GM19397 (cell line): ENCODE results near the gene ARMH1.
"Not testable (repeated sequence)": the region's sequence is repeated elsewhere in the genome, so short reads cannot be mapped to it uniquely, and the experiment has no call there.

ENCODE experiments used
- ATAC-seq: cut with Tn5 transposase; IDR thresholded peaks from one replicate; pipeline ENCODE4 v1.9.1; 2021; ENCODE audit warnings: mild to moderate bottlenecking, moderate library complexity; ENCODE audit not compliant: unreplicated experiment

Gene ARMH1

GRCh38 chr1:44664730-44665370, 9.7 kb upstream of the ARMH1 start:
- ATAC-seq = no peak

- not testable (repeated sequence) for ATAC-seq
Measured at GRCh38 chr1:44666719-44667118, 7.8 kb upstream of the ARMH1 start.

DNA sequence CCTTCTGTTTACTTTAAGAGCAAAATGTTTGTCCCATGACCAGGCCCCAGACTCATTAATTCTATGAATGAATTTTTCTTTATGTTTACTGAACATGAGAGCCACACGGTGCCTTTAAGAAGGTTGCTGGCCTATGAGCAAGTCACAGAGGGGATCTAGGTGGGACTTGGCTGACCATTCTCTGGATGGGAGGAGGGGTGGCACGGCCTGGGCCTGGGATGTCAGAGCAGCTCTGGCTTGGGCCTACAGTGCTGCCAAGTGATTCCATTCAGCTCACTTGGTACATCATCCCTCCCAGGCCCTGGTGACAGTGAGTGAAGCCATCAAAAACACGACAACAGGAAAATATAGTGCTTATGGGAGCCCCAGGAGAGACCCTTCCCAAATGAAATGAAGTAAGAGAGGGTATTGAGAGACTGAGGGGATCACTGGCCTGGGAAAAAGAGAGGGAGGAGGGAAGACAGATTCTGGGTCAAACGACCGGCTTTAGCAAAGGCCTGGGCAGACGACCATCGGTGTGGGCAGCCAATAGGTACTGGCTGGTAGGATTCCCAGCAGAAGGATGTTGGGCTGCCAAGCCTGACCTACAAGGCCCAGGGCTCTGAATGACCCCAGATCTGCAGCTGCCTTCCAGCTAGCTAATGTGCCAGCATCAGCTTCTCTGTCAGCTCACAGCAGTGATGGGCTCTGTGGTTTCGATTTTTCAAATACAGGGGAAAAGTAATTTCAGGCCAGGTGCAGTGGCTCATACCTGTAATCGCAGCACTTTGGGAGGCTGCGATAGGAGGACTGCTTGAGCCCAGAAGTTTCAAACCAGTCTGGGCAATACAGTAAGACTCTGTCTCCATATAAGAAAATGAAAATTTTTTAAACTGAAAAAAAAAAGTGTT, 3.5 kb upstream of the ARMH1 start:
- ATAC-seq = no peak

DNA sequence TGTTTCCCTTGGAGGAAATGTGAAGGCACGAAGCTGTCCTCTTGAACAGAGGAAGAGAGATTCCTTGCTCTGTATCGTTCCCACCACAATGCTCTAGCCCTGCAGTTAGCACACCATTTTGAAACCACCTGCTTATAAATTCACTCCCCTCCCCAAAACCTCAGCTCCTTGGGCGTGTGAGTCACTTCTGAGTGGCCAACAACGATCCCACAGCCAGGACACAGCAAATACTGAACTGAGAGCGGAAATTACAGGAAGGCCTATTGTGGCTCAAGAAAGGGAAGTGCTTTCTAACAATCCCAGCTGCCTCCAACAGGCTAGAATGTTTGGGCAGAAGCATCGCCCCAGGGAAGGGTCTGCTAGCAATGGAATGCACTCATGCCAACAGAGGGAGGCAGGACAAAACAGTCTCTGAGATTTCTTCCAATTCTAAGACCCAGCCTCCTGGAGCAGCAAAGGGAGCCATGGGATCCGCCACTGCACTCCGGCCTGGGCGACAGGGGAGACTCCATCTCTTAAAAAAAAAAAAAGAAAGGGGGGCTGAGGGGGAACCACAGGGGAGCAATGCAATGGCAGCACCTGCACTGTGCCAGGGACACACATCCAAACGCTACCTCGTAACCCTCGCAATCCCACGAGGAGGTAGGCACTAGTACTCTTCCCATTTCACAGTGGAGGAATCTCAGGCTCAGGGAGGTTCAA, 2.1 kb upstream of the ARMH1 start:
- no peak for ATAC-seq

- ATAC-seq = no peak
Measured at GRCh38 chr1:44672961-44673674, 1.4 kb upstream of the ARMH1 start.

- ATAC-seq = no peak
Measured at GRCh38 chr1:44673675-44674112, 820 bp upstream of the ARMH1 start.

- ATAC-seq = no peak
Measured at GRCh38 chr1:44675186-44675585, 672 bp downstream of the ARMH1 start.

DNA sequence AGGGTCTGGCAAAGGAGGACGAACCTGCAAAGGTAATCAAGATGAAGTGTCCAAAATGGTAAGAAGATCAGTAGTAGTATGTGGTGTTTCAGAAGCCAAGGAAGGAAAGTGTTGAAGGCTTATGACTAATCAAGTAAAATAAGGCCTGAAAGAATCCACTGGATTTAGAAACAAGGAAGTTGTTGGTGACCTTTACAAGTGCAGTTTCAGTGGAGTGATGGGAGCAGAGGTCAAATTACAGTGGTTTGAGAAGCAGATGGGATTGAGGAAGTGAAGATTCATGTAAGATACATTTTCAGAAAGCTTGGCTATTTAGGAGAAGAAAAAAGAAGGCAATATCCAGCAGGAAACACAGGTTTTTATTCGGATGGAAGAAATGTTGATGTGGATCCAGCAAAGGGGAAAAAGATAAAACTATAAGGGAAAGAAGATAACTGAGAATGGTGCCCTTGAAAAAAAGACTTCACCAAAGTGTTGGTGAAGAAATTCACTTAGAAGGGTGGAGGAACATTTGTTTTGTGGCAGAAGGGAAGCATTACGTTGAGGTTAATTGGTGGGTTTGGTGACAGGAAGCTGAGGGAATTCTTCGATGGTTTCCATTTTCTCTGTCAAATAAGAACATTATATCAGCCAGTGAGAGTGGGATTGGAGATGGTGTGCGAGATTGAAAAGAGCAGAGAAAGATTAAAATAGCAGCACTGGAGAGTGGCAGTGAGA, 2.1 kb downstream of the ARMH1 start:
- no peak for ATAC-seq

DNA sequence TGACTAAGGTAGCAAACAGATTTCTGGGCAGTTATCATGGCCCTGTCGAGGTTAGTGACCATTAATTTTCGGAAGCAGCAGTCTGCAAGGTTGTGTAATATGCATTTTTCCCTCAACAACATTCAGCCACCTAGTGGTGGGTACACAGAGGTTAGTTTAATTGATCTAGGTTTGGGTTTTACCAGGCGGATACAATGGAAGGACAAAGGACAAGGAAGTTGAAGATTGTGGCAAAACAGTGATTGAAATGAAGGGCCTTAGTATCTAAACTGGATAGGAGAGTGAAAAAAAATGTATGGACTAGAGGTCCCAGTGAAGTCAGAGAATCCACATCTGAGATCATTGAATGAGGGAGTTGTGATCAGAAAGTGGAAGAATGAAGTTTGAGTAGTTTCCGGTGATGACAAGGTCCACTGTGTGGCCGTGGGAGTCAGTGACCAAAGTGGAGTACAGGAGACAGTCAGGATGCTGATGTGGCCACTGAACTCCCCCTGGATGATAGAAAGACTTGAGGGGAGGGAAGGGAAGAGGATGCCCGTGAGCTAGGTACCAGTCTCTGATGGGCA, 2.8 kb downstream of the ARMH1 start:
- no peak for ATAC-seq

DNA sequence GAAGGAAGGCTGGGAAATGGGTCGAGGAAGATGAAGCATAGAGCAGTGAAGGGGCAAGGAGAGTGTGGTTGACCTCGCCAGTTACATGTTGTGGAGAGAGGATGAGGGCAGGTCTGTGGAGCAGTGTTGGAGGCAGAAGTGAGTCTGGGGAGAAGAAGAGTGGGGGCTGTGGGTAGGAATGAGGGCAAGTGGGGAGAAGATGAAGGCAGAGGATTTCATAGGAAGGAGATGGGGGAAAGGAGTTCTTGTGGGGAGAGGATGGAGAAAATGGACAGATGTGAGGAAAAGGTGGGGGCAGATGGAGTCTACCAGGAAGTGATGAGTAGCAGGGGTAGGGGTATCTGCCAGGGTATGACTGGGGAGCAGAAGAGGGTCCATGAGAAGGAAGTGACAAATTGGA, 3.6 kb downstream of the ARMH1 start:
- no peak for ATAC-seq

DNA sequence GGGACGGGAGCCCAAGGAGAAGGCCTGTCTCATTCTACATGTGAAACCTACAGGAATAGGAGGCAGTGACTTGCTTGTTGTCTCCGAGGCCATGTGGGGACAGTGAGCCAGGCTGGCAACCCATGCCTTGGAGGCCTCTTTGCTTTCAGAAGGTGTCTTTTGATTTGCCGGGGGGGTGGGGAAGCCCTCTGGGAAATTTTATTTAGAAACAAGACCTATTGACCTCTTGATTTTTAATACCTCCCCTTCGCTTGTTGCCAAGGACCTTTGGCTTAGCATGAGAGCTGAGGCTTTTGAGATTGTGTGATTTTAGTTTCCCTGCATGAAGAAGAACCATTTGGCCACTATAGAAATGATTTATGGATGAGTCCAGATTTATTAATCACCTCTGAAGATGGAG, 4.1 kb downstream of the ARMH1 start:
- no peak for ATAC-seq

DNA sequence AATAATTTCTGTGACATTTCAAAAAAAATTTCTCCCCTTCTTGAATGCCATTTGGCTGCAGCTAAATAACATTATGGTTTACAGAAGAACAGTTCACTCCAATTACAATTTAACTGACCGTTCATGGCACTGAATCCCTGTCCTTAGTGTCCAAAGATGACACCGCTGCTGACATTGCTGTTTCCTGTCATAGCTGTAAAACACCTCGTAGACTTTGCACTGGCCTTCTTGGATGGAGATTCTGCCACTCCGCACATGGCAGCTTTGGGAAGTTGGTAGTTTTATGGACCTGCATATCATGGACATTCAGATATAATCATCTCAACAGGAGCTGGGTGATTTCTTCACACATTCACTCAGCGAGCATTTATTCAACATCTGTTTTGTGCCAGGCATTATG, 5.0 kb downstream of the ARMH1 start:
- ATAC-seq = no peak

DNA sequence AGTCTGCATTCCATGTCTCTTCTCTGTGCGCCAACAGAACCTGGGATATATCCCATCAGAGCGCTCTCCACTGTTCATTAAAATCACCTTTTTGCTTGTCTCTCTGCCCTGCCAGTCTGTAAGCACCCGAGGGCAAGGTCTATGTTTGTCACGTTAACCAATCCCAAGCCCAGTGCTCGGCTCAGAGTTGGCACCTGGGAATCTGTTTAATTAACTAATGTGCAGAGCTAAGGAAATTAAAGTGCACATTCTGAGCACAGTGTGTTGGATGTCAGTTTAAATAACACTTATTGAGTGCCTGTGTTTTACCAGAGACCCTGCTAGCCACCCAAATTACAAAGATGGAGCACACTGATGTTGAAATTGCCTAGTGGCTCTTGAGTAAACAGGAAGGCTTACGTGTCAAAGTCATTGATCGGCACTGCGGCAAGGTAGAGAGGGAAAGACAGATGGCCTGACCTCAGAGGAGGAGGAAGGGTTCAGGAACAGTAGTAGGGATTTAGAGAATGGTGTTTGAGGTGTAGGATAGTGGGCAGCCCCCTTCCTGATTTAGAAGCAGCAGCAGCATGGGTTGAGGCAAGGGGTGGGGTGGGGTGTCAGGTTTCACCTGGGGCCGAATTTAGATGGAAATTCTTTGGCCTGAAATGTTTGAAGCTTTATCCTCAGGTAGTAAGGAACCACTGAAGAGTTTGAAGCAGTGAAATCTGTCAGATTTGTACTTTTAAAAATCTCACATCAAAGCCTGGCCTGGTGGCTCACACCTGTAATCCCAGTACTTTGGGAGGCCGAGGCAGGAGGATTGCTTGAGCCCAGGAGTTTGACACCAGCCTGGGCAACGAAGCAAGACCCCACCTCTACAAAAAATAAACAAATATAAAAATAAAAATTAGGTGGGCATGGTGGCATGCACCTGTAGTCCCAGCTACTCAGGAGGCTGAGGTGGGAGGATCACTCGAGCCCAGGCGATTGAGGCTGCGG, 7.7 kb downstream of the ARMH1 start:
- ATAC-seq = no peak

DNA sequence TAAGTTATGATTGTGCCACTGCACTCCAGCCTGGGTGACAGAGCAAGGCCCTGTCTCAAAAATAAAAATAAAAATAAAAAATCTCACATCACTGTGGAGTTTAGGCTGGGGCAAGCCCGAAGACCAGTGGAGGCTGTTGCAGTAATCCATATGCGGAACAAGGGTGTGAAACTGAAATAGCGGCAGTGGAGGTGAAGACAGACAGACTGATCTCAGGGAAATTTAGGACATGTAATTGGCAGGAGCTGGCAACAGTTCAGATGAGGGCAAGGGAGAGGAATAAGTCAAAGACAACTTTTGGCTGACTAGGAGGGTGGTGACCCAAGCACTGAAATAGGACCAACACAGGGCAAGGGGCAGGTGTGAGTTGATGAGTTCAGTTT, 8.4 kb downstream of the ARMH1 start:
- no peak for ATAC-seq

GRCh38 chr1:44684525-44684924, 10.0 kb downstream of the ARMH1 start:
- ATAC-seq = peak; percentile 75

DNA sequence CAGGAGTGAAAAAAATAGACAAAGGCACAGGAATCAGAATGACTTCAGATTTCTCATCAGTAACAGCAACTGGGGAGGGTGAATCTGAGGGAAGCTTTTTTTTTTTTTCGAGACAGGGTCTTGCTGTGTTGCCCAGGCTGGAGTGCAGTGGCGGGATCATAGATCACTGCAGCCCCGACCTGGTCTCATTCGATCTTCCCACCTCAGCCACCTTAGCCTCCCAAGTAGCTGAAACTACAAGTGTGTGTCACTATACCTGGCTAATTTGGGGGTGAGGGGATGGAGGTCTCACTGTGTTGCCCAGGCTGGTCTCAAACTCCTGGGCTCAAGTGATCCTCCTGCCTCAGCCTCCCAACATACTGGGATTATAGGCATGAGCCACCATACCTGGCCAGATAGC, 10.7 kb downstream of the ARMH1 start:
- no peak for ATAC-seq

DNA sequence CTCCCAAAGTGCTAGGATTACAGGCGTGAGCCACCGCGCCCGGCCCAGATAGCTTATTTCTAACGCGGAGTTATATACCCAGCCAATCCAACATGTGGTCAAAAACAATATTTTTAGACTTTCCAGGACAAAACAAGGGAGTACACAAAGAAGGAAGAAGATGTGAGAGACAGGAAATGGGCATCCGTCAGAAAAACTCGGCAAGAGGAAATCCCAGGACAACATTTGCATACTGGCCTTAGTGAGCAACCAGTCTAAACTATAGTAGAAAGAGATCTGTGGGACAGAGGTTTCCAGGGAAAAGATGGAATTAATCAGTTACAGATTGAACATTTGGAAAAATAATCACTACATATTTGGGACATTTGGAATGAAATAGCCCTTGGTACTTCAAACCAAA, 11.4 kb downstream of the ARMH1 start:
- no peak for ATAC-seq

DNA sequence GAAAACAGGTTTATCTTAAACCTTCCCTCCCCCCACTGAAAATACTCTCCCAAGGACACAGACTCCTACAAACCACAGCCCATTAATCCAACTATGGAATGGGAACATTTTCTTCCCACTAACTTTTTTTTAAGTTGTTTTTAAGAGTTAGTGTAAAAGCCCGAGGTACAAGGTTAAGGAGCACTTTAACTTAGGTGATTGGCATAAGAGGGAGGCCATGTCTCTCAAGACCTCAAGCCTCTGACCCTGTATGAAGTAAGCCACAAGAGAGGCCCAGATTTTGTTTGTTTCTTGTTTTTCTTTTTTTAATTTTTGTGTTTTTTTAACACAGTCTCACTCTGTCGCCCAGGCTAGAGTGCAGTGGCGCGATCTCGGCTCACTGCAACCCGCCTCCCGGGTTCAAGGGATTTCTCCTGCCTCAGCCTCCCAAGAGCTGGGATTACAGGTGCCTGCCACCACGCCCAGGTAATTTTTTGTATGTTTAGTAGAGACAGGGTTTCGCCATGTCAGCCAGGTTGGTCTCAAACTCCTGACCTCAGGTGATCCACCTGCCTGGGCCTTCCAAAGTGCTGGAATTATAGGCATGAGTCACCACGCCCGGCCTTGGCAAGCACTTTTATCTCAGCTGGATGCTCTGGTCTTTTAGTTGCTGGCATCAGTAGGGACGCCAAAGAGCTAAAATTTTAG, 14.4 kb downstream of the ARMH1 start:
- no peak for ATAC-seq

- ATAC-seq = no peak
Measured at GRCh38 chr1:44689447-44689765, 14.9 kb downstream of the ARMH1 start.
